ENCODE results near the gene TRIM17. TPM values are rescaled to one million over a fixed set of nuclear protein-coding genes. Genes with fewer than 3 reads are reported as not detected.
"Not testable (repeated sequence)": the region's sequence is repeated elsewhere in the genome, so short reads cannot be mapped to it uniquely, and the experiment has no call there.

The TRIM17 gene
- total and polyA plus RNA-seq, 12 donors: 0.17 to 7.4 (median 0.96) TPM; not detected in 3

- TF ChIP-seq POLR2A (IDR thresholded peaks at IDR 0.05): no peak
- no peak for TF ChIP-seq CTCF (IDR thresholded peaks at IDR 0.05)
- WGBS, 4 donors: 79 to 82% (median 81%) methylated on average over 9 of the region's 9 CpGs
- H3K27me3 ChIP-seq: peaks cover 18% of the 10 kb centered on the region
These were observed 24.3 kb upstream of the TRIM17 start for GRCh38 chr1:228440761-228441500.

GRCh38 chr1:228438266-228438665 lies 21.6 kb upstream of the TRIM17 start:
- peaks cover 13% of the 10 kb centered on the region for H3K27me3 ChIP-seq
- H3K27ac ChIP-seq: no peak overlapping the region
- WGBS, 4 donors: 33 to 80% (median 43%) methylated on average over 1 of the region's 1 CpG

More at GRCh38 chr1:228440761-228441500, 24.3 kb upstream of the TRIM17 start:
- intact Hi-C loops (cut with DNase I): no loop called here
- DNase-seq: no peak
- Histone ChIP-seq H3K36me3 (replicated peaks in 1 of 2) (no peaks in the 10 kb centered on the region), H3K9me3 (replicated peaks in 1 of 3) (no peaks in the 10 kb centered on the region), H3K4me1 (replicated peaks in 1 of 2) (no peaks in the 10 kb centered on the region), H3K4me3 (no peak overlapping the region), H3K27ac (no peak overlapping the region)

GRCh38 chr1:228437424-228437962 lies 20.8 kb upstream of the TRIM17 start:
- no peak overlapping the region for H3K4me3 ChIP-seq
- no peaks in the 10 kb centered on the region for H3K4me1 ChIP-seq (replicated peaks in 1 of 2)
- DNase-seq: no peak
- H3K36me3 ChIP-seq (replicated peaks in 1 of 2): no peaks in the 10 kb centered on the region
- no peaks in the 10 kb centered on the region for H3K9me3 ChIP-seq (replicated peaks in 1 of 3)
- no peak for TF ChIP-seq CTCF (IDR thresholded peaks at IDR 0.05)
- TF ChIP-seq POLR2A (IDR thresholded peaks at IDR 0.05): no peak
- peaks cover 13% of the 10 kb centered on the region for H3K27me3 ChIP-seq
- WGBS, 4 donors: 88 to 90% (median 89%) methylated on average over 7 of the region's 7 CpGs
- H3K27ac ChIP-seq: no peak overlapping the region
- intact Hi-C loops (cut with DNase I): no loop called here

More at GRCh38 chr1:228438266-228438665, 21.6 kb upstream of the TRIM17 start:
- Histone ChIP-seq H3K36me3 (replicated peaks in 1 of 2) (no peaks in the 10 kb centered on the region), H3K4me1 (replicated peaks in 1 of 2) (no peaks in the 10 kb centered on the region), H3K4me3 (no peak overlapping the region), H3K9me3 (replicated peaks in 1 of 3) (no peaks in the 10 kb centered on the region)
- intact Hi-C loops (cut with DNase I): no loop called here
- no peak for TF ChIP-seq CTCF (IDR thresholded peaks at IDR 0.05)
- no peak for TF ChIP-seq POLR2A (IDR thresholded peaks at IDR 0.05)
- DNase-seq: no peak

GRCh38 chr1:228434689-228435088 lies 18.0 kb upstream of the TRIM17 start:
- H3K27me3 ChIP-seq: peaks cover 10% of the 10 kb centered on the region
- no peaks in the 10 kb centered on the region for H3K36me3 ChIP-seq (replicated peaks in 1 of 2)
- WGBS, 4 donors: 65 to 84% (median 73%) methylated on average over 4 of the region's 4 CpGs
- H3K27ac ChIP-seq: no peak overlapping the region
- H3K4me1 ChIP-seq (replicated peaks in 1 of 2): no peaks in the 10 kb centered on the region
- intact Hi-C loops (cut with DNase I): no loop called here
- no peaks in the 10 kb centered on the region for H3K9me3 ChIP-seq (replicated peaks in 1 of 3)
- no peak overlapping the region for H3K4me3 ChIP-seq
- TF ChIP-seq POLR2A (IDR thresholded peaks at IDR 0.05) (no peak), CTCF (IDR thresholded peaks at IDR 0.05) (no peak)
- DNase-seq: no peak

GRCh38 chr1:228433337-228434053 lies 16.8 kb upstream of the TRIM17 start:
- WGBS, 4 donors: 72 to 78% (median 75%) methylated on average over 7 of the region's 7 CpGs
- DNase-seq; H3K27ac ChIP-seq; H3K27me3 ChIP-seq; H3K9me3 ChIP-seq (replicated peaks in 1 of 3); intact Hi-C loops (cut with DNase I); H3K4me3 ChIP-seq; H3K36me3 ChIP-seq (replicated peaks in 1 of 2); H3K4me1 ChIP-seq (replicated peaks in 1 of 2): not testable (repeated sequence)

All from adrenal gland (tissue), 12 donors.